Measurements from ENCODE around the gene TCF12. TPM values are rescaled to one million over a fixed set of nuclear protein-coding genes. Genes with fewer than 3 reads are reported as not detected.
A peak's percentile ranks its signal among the peaks of the same experiment; 100 is the strongest.

Gene TCF12
- total RNA-seq, 2 donors from 2014 or later, result 91.8 to 107 TPM

- H3K27ac ChIP-seq, result no peak overlapping the region
- DNase-seq (ENCODE audit: low spot score) (no peak), ATAC-seq (ENCODE audit: insufficient number of reproducible peaks, low FRiP score, low read depth) (no peak)
- no peak overlapping the region for H3K4me3 ChIP-seq
- H3K36me3 ChIP-seq, result no peaks in the 10 kb centered on the region
- no peaks in the 10 kb centered on the region for H3K9me3 ChIP-seq
- TF ChIP-seq CTCF (IDR thresholded peaks at IDR 0.05), result no peak
- H3K27me3 ChIP-seq (replicated peaks; ENCODE audit: insufficient read depth), result no peaks in the 10 kb centered on the region
- peaks cover 3 to 11% of the 10 kb centered on the region in 2 donors for H3K4me1 ChIP-seq (ENCODE audit: control insufficient read depth in 1 of 2, low read depth in 2 of 2)
Measured at GRCh38 chr15:57100136-57100539, 181.7 kb downstream of the TCF12 start.

GRCh38 chr15:57102858-57103257, 184.4 kb downstream of the TCF12 start:
- Histone ChIP-seq H3K9me3 (no peaks in the 10 kb centered on the region), H3K27ac (no peak overlapping the region), H3K4me3 (no peak overlapping the region), H3K4me1 (ENCODE audit: control insufficient read depth in 1 of 2, low read depth in 2 of 2) (peaks cover 3 to 9% of the 10 kb centered on the region in 2 donors), H3K36me3 (no peaks in the 10 kb centered on the region), H3K27me3 (replicated peaks; ENCODE audit: insufficient read depth) (no peaks in the 10 kb centered on the region)
- ATAC-seq (ENCODE audit: insufficient number of reproducible peaks, low FRiP score, low read depth) (no peak), DNase-seq (ENCODE audit: low spot score) (no peak)
- no peak for TF ChIP-seq CTCF (IDR thresholded peaks at IDR 0.05)

DNA sequence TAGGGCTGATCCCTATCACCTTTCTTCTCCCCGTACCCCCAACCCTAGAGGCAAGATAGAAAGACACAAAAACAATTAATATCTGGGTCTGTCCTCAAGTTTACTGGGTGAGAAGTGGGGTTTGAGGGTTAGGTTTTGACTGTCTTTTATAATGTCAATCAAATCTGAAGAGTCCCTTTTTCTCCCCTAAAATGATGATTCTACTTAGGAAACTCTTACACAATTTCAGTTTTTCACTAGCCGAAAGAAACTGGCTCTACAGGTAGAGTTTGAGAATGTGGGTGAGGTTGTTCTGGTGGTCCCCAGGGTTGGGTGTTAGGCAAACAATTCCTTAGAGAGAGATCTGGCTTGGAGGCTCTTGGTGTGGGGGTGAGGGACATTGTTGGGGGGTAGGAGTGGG, 189.9 kb downstream of the TCF12 start:
- peaks cover 0 to 8% of the 10 kb centered on the region in 2 donors for H3K4me1 ChIP-seq (ENCODE audit: control insufficient read depth in 1 of 2, low read depth in 2 of 2)
- no peak overlapping the region for H3K4me3 ChIP-seq
- no peaks in the 10 kb centered on the region for H3K36me3 ChIP-seq
- DNase-seq (ENCODE audit: low spot score), result no peak
- H3K9me3 ChIP-seq, result no peaks in the 10 kb centered on the region
- H3K27me3 ChIP-seq (replicated peaks; ENCODE audit: insufficient read depth), result no peaks in the 10 kb centered on the region
- TF ChIP-seq CTCF (IDR thresholded peaks at IDR 0.05), result no peak
- ATAC-seq (ENCODE audit: insufficient number of reproducible peaks, low FRiP score, low read depth), result no peak
- H3K27ac ChIP-seq, result no peak overlapping the region

DNA sequence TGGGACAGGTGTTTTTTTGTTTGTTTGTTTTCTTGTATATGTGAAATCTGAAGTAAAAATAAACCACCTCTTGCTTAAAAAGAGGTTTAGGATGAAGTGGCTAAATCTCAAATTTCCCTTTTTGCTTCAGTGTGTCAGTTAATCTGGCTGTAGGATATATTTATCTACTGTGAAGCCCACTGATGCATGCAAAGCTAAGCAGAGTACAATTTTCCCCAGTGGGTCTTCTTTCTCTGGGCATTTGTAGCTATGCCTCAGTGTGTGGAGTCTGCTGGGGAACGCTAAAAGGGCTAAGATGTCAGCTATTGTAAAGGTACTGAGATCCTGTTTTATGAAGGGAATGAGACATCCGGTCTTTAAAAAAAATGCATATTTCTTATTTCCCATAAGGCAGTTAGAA, 190.6 kb downstream of the TCF12 start:
- Histone ChIP-seq H3K27me3 (replicated peaks; ENCODE audit: insufficient read depth) (no peaks in the 10 kb centered on the region), H3K4me3 (no peak overlapping the region), H3K9me3 (no peaks in the 10 kb centered on the region), H3K4me1 (ENCODE audit: control insufficient read depth in 1 of 2, low read depth in 2 of 2) (peaks cover 0 to 8% of the 10 kb centered on the region in 2 donors), H3K27ac (no peak overlapping the region), H3K36me3 (no peaks in the 10 kb centered on the region)
- ATAC-seq (ENCODE audit: insufficient number of reproducible peaks, low FRiP score, low read depth) (no peak), DNase-seq (ENCODE audit: low spot score) (no peak)
- no peak for TF ChIP-seq CTCF (IDR thresholded peaks at IDR 0.05)

DNA sequence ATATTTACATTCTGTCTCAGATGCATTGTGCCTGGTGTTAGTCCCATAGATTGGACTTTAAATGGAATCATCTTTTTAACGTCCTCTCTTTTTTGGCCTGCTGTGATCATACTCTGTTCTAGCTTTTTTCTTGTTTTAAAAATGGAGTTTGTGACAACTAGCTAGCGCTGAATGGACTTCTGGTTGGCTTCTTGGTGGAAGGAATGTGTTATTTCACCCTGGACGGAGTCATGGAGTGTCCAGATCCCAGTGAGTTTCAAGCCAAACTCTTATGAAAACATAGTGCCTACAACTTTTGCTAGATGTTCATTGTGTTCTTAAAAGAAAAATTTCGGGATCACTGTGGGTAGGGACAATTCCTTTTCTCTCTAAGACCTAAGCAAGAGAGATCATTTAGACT, 192.6 kb downstream of the TCF12 start:
- Histone ChIP-seq H3K27me3 (replicated peaks; ENCODE audit: insufficient read depth) (no peaks in the 10 kb centered on the region), H3K36me3 (no peaks in the 10 kb centered on the region), H3K4me1 (ENCODE audit: control insufficient read depth in 1 of 2, low read depth in 2 of 2) (peaks cover 4 to 8% of the 10 kb centered on the region in 2 donors), H3K27ac (no peak overlapping the region), H3K9me3 (no peaks in the 10 kb centered on the region), H3K4me3 (no peak overlapping the region)
- peak; percentile 36 for TF ChIP-seq CTCF (IDR thresholded peaks at IDR 0.05)
- ATAC-seq (ENCODE audit: insufficient number of reproducible peaks, low FRiP score, low read depth), result no peak
- DNase-seq (ENCODE audit: low spot score), result no peak
